ENCODE data around the gene ZBTB38. TPM values are rescaled to one million over a fixed set of nuclear protein-coding genes. Genes with fewer than 3 reads are reported as not detected.

ZBTB38 gene
- total and polyA plus RNA-seq, 2 donors (not counting 3 experiments of a cell fraction or from before 2014, with no cell fraction given): 31.1 to 85.2 TPM

GRCh38 chr3:141407047-141407446 lies 38.7 kb downstream of the ZBTB38 start:
- Histone ChIP-seq H3K9me1 (replicated peaks; ENCODE audit: control insufficient read depth, extremely low read depth, insufficient read depth, low read length) (no peaks in the 10 kb centered on the region), H3K9me3 (replicated peaks; ENCODE audit: control insufficient read depth, insufficient read depth, low read length) (no peaks in the 10 kb centered on the region), H3K4me1 (ENCODE audit: control insufficient read depth, extremely low read depth, insufficient read depth, low read length) (peaks cover 73% of the 10 kb centered on the region), H3K36me3 (ENCODE audit: control insufficient read depth in 2 of 2, extremely low read depth in 1 of 2, insufficient read depth in 2 of 2, low read length in 2 of 2) (peaks cover 14 to 29% of the 10 kb centered on the region in 2 experiments), H3K4me3 (replicated peaks in 1 of 3; ENCODE audit: insufficient read depth in 1 of 3, low read depth in 1 of 3, low read length in 3 of 3) (no peak overlapping the region), H3K9ac (replicated peaks; ENCODE audit: extremely low read depth, insufficient read depth, low read length) (no peak overlapping the region), H3K79me2 (ENCODE audit: control insufficient read depth, insufficient read depth, low read length) (peaks cover 50% of the 10 kb centered on the region), H2AFZ (ENCODE audit: low read depth, low read length) (no peak overlapping the region), H3K27ac (ENCODE audit: insufficient read depth, low read depth, low read length) (no peak overlapping the region), H3K4me2 (ENCODE audit: insufficient read depth, low read length) (no peak overlapping the region), H3K27me3 (ENCODE audit: control insufficient read depth in 2 of 2, insufficient read depth in 2 of 2, low read length in 2 of 2) (no peaks in the 10 kb centered on the region), H4K20me1 (replicated peaks; ENCODE audit: control insufficient read depth, extremely low read depth, insufficient read depth, low read length) (no peaks in the 10 kb centered on the region)
- ChIA-PET CTCF (no interaction called here), POLR2A (no interaction called here)
- dilution Hi-C loops (cut with MboI; ENCODE audit: extremely low pct_ligation_motif_present, low sequenced_read_pairs): no loop called here
- FAIRE-seq: no peak
- TF ChIP-seq POLR2A (IDR thresholded peaks at IDR 0.05; ENCODE audit: low read depth, low read length) (no peak), JUN (IDR thresholded peaks at IDR 0.05; ENCODE audit: borderline replicate concordance, insufficient read depth, insufficient read length, low read depth) (no peak), MAX (IDR thresholded peaks at IDR 0.05; ENCODE audit: insufficient read depth, insufficient read length) (no peak), POLR2AphosphoS5 (IDR thresholded peaks at IDR 0.05; ENCODE audit: insufficient read depth, low read depth, low read length) (no peak), EZH2 (IDR thresholded peaks at IDR 0.05; ENCODE audit: borderline replicate concordance, low read depth, low read length, severe bottlenecking) (no peak), FOS (IDR thresholded peaks at IDR 0.05; ENCODE audit: borderline replicate concordance, insufficient read depth, low read length) (no peak), GATA2 (IDR thresholded peaks at IDR 0.05; ENCODE audit: insufficient read depth, insufficient read length, low read depth, low read length) (no peak), CTCF (IDR thresholded peaks at IDR 0.05; ENCODE audit: extremely low read depth in 1 of 2, insufficient read depth in 1 of 2, low read depth in 1 of 2, low read length in 2 of 2) (no peak), MYC (IDR thresholded peaks at IDR 0.05; ENCODE audit: low read depth, low read length) (no peak)
- intact Hi-C loops (cut with micrococcal nuclease): no loop called here
- no TSS peak for BruUV-seq (replicated peaks)
- DNase-seq (ENCODE audit: low read depth, low spot score): no peak

All from endothelial cell of umbilical vein (primary cell).